Measurements from ENCODE around the gene IQCH.

DNA sequence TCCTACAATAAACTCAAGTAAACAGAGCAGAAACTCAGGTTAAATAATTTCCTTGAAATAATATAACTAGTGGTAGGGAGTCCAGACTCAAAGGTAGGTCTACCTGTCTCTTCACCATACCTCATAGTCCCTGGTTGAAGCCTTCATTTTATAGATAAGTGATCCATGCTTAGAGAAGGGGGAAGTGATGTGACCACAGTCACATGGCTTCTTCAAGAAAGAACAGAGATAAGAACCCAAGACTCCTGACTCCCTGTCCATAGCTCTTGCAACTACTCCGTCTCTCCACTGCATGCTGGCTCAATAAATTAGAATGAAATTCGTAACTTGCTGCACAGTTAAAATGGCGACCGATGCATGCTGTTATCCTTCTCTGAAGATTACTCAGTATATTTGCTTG is 255.3 kb downstream of the IQCH start:
- TF ChIP-seq CTCF (IDR thresholded peaks at IDR 0.05; ENCODE audit: low read length) (no peak), EZH2 (IDR thresholded peaks at IDR 0.05; ENCODE audit: borderline replicate concordance, low read length) (no peak)
